Erythroblast (primary cell): ENCODE measurements around the gene TMEM43.

Experiments used
- DNase-seq, 2 experiments: peaks; one replicate each; lab custom pipeline; 2025; lab: John Stamatoyannopoulos, UW
- GATA1 ChIP-seq: IDR thresholded peaks from 2 replicates; pipeline ENCODE4 v1.6.1; 2011; ENCODE audit warnings: low read depth, mild to moderate bottlenecking, control low read depth, low read length, moderate library complexity
- POLR2A ChIP-seq: IDR thresholded peaks from 2 replicates; pipeline ENCODE4 v1.6.1; 2011; ENCODE audit warnings: mild to moderate bottlenecking, low read length

Gene TMEM43

GRCh38 chr3:14146381-14147065, 21.7 kb downstream of the TMEM43 start:
- no peak for TF ChIP-seq POLR2A
- no peak for TF ChIP-seq GATA1
- no peak for DNase-seq

GRCh38 chr3:14147066-14147435, 22.2 kb downstream of the TMEM43 start:
- no peak for DNase-seq
- no peak for TF ChIP-seq POLR2A
- no peak for TF ChIP-seq GATA1

- no peak for DNase-seq
- TF ChIP-seq POLR2A (no peak), GATA1 (no peak)
Measured at GRCh38 chr3:14147617-14148016, 22.8 kb downstream of the TMEM43 start.

- no peak for TF ChIP-seq GATA1
- TF ChIP-seq POLR2A = no peak
- DNase-seq = no peak
Measured at GRCh38 chr3:14148041-14148985, 23.5 kb downstream of the TMEM43 start.

GRCh38 chr3:14150078-14150477, 25.2 kb downstream of the TMEM43 start:
- DNase-seq = no peak

GRCh38 chr3:14150491-14151230, 25.8 kb downstream of the TMEM43 start:
- TF ChIP-seq POLR2A = no peak
- TF ChIP-seq GATA1 = no peak
- no peak for DNase-seq

More at GRCh38 chr3:14150078-14150477, 25.2 kb downstream of the TMEM43 start:
- TF ChIP-seq POLR2A = no peak
- no peak for TF ChIP-seq GATA1

GRCh38 chr3:14151471-14152083, 26.7 kb downstream of the TMEM43 start:
- DNase-seq = no peak

GRCh38 chr3:14152233-14152962, 27.5 kb downstream of the TMEM43 start:
- TF ChIP-seq GATA1 (no peak), POLR2A (no peak)
- DNase-seq = peak in 1 of 2 experiments; percentile 25

More at GRCh38 chr3:14151471-14152083, 26.7 kb downstream of the TMEM43 start:
- TF ChIP-seq POLR2A (no peak), GATA1 (no peak)

GRCh38 chr3:14152963-14153355, 28.1 kb downstream of the TMEM43 start:
- no peak for DNase-seq
- TF ChIP-seq POLR2A (no peak), GATA1 (no peak)

GRCh38 chr3:14153663-14154062, 28.8 kb downstream of the TMEM43 start:
- TF ChIP-seq POLR2A (no peak), GATA1 (no peak)
- DNase-seq = no peak

- no peak for DNase-seq
- TF ChIP-seq POLR2A = no peak
- no peak for TF ChIP-seq GATA1
Measured at GRCh38 chr3:14154276-14154675, 29.4 kb downstream of the TMEM43 start.

GRCh38 chr3:14154895-14155440, 30.1 kb downstream of the TMEM43 start:
- no peak for DNase-seq
- TF ChIP-seq POLR2A (no peak), GATA1 (no peak)

- no peak for DNase-seq
- no peak for TF ChIP-seq POLR2A
- TF ChIP-seq GATA1 = no peak
Measured at GRCh38 chr3:14156201-14156600, 31.3 kb downstream of the TMEM43 start.
